ENCODE measurements around the gene ANKS4B. TPM values are rescaled to one million over a fixed set of nuclear protein-coding genes. Genes with fewer than 3 reads are reported as not detected.
"Not testable (repeated sequence)": the region's sequence is repeated elsewhere in the genome, so short reads cannot be mapped to it uniquely, and the experiment has no call there.

ANKS4B gene
- total and polyA plus RNA-seq, 9 donors: 0.04 to 1.6 (median 0.05) TPM; not detected in 3

DNA sequence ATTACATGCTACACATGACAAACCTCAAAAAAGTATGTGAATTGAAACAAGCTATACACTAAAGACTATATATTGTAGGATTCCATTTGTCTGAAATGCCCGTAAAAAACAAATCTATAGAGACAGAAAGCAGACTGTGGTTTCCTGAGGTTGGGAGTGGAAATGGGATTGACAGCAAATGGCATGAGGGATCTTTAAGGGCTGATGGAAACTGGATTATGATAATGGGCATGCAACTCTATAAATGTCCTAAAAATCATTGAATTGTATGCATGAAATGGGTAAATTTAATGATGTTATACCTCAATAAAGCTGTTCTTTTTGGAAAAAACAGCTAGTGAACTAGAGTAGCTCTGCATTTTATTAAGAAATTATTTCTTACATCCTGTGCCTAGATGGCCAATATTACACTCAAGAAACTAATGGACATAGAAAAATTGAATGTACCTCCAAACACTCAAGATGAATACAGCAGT lies 416 bp upstream of the ANKS4B start:
- Histone ChIP-seq H3K4me3 (ENCODE audit: low read length) (no peak overlapping the region), H3K27ac (ENCODE audit: low read length) (no peak overlapping the region), H3K27me3 (ENCODE audit: control insufficient read depth, insufficient read depth, low read length) (no peaks in the 10 kb centered on the region), H3K36me3 (ENCODE audit: control insufficient read depth, insufficient read depth, low read length) (no peaks in the 10 kb centered on the region), H3K4me1 (ENCODE audit: control insufficient read depth, insufficient read depth, low read length) (no peaks in the 10 kb centered on the region), H3K9me3 (replicated peaks; ENCODE audit: control insufficient read depth, low read depth, low read length) (no peaks in the 10 kb centered on the region)
- WGBS (ENCODE audit: insufficient coverage): no CpG with 5 or more reads among the region's 1 CpG
- DNase-seq: no peak

- Histone ChIP-seq H3K4me1 (ENCODE audit: control insufficient read depth, insufficient read depth, low read length) (no peaks in the 10 kb centered on the region), H3K9me3 (replicated peaks; ENCODE audit: control insufficient read depth, low read depth, low read length) (no peaks in the 10 kb centered on the region), H3K4me3 (ENCODE audit: low read length) (no peak overlapping the region), H3K27me3 (ENCODE audit: control insufficient read depth, insufficient read depth, low read length) (no peaks in the 10 kb centered on the region), H3K36me3 (ENCODE audit: control insufficient read depth, insufficient read depth, low read length) (no peaks in the 10 kb centered on the region), H3K27ac (ENCODE audit: low read length) (no peak overlapping the region)
- no peak for DNase-seq
- 74% methylated on average over 3 of the region's 3 CpGs for WGBS (ENCODE audit: insufficient coverage)
These were observed 1.7 kb downstream of the ANKS4B start for GRCh38 chr16:21235199-21235585.

GRCh38 chr16:21236831-21237230 lies 3.3 kb downstream of the ANKS4B start:
- Histone ChIP-seq H3K9me3 (replicated peaks; ENCODE audit: control insufficient read depth, low read depth, low read length) (no peaks in the 10 kb centered on the region), H3K27ac (ENCODE audit: low read length) (no peak overlapping the region), H3K4me1 (ENCODE audit: control insufficient read depth, insufficient read depth, low read length) (no peaks in the 10 kb centered on the region), H3K4me3 (ENCODE audit: low read length) (no peak overlapping the region), H3K36me3 (ENCODE audit: control insufficient read depth, insufficient read depth, low read length) (no peaks in the 10 kb centered on the region), H3K27me3 (ENCODE audit: control insufficient read depth, insufficient read depth, low read length) (no peaks in the 10 kb centered on the region)
- DNase-seq: no peak
- WGBS (ENCODE audit: insufficient coverage): 100% methylated on average over 3 of the region's 5 CpGs

DNA sequence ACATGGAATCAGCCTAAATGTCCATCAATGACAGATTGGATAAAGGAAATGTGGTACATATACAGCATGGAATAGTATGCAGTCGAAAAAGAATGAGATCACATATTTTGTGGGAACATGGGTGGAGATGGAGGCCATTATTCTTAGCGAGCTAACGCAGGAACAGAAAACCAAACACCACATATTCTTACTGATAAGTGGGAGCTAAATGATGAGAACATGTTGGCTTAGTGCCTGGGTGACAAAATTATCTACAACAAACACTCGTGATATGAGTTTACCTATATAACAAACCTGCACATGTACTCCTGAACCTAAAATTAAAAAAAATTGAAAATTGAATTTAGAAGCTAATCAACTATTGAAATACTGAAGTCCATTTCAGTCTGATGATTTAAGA lies 6.1 kb downstream of the ANKS4B start:
- H3K4me1 ChIP-seq (ENCODE audit: control insufficient read depth, insufficient read depth, low read length): no peaks in the 10 kb centered on the region
- H3K36me3 ChIP-seq (ENCODE audit: control insufficient read depth, insufficient read depth, low read length): no peaks in the 10 kb centered on the region
- H3K9me3 ChIP-seq (replicated peaks; ENCODE audit: control insufficient read depth, low read depth, low read length): no peaks in the 10 kb centered on the region
- no peaks in the 10 kb centered on the region for H3K27me3 ChIP-seq (ENCODE audit: control insufficient read depth, insufficient read depth, low read length)
- WGBS (ENCODE audit: insufficient coverage): no CpG with 5 or more reads among the region's 4 CpGs
- H3K27ac ChIP-seq (ENCODE audit: low read length): no peak overlapping the region
- no peak for DNase-seq
- no peak overlapping the region for H3K4me3 ChIP-seq (ENCODE audit: low read length)

- H3K4me3 ChIP-seq (ENCODE audit: low read length): no peak overlapping the region
- DNase-seq: peak; percentile 11
- no peaks in the 10 kb centered on the region for H3K36me3 ChIP-seq (ENCODE audit: control insufficient read depth, insufficient read depth, low read length)
- WGBS (ENCODE audit: insufficient coverage): no CpG with 5 or more reads among the region's 2 CpGs
- H3K4me1 ChIP-seq (ENCODE audit: control insufficient read depth, insufficient read depth, low read length): no peaks in the 10 kb centered on the region
- peaks cover 4% of the 10 kb centered on the region for H3K27me3 ChIP-seq (ENCODE audit: control insufficient read depth, insufficient read depth, low read length)
- no peak overlapping the region for H3K27ac ChIP-seq (ENCODE audit: low read length)
- no peaks in the 10 kb centered on the region for H3K9me3 ChIP-seq (replicated peaks; ENCODE audit: control insufficient read depth, low read depth, low read length)
These were observed 9.3 kb downstream of the ANKS4B start for GRCh38 chr16:21242756-21243155.

DNA sequence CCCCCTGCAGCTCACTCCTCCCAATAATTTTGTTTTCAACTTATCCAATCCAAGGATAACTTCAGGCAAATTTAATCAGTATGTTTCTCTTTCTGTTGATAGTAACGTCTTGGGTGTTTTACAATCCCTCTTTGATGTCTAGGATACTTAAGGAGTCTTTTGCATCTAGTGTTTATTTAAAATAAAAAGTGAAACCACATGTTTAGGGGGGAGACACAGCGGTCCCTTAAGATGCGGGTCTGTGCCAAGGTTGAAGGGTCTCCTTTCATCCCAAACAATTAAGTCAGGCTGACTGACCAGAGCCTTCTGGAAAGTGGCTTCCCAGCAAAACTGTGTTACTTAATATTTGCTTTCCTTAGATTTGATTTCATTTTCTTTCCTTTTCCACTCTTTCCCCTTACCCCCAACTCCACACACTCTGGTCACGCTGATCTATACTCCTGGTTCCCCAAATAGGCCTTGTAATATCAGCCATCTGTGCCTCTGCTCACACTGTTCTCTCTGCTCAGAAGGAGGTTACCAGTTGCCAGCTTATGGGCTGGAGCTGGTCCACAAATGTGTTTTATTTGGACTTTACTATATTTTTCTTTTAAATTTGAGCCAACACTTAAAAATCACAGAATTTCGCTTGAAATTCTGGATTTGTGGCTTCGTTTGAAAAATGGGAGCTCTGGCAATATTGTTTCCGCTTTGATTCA lies 11.2 kb downstream of the ANKS4B start:
- H3K4me1 ChIP-seq (ENCODE audit: control insufficient read depth, insufficient read depth, low read length): no peaks in the 10 kb centered on the region
- H3K27me3 ChIP-seq (ENCODE audit: control insufficient read depth, insufficient read depth, low read length): peaks cover 4% of the 10 kb centered on the region
- WGBS (ENCODE audit: insufficient coverage): 8% methylated on average over 2 of the region's 7 CpGs
- no peak overlapping the region for H3K27ac ChIP-seq (ENCODE audit: low read length)
- no peak overlapping the region for H3K4me3 ChIP-seq (ENCODE audit: low read length)
- H3K9me3 ChIP-seq (replicated peaks; ENCODE audit: control insufficient read depth, low read depth, low read length): no peaks in the 10 kb centered on the region
- no peaks in the 10 kb centered on the region for H3K36me3 ChIP-seq (ENCODE audit: control insufficient read depth, insufficient read depth, low read length)
- DNase-seq: no peak

DNA sequence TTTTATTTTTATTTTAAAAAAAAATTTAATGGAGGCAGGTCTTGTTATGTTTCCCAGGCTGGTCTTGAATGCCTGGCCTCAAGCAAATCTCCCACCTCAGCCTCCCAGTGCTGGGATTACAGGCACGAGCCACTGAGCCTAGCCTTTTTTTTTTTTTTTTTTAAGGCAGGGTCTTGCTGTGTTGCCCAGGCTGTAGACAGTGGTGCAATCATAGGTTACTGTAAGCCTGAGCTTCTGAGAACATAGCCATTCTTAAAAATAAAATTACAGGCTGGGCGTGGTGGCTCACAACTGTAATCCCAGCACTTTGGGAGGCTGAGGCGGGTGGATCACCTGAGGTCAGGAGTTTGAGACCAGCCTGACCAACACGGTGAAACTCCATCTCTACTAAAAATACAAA lies 14.7 kb downstream of the ANKS4B start:
- not testable (repeated sequence) for H3K4me3 ChIP-seq (ENCODE audit: low read length); DNase-seq; H3K9me3 ChIP-seq (replicated peaks; ENCODE audit: control insufficient read depth, low read depth, low read length); H3K36me3 ChIP-seq (ENCODE audit: control insufficient read depth, insufficient read depth, low read length); H3K4me1 ChIP-seq (ENCODE audit: control insufficient read depth, insufficient read depth, low read length); H3K27me3 ChIP-seq (ENCODE audit: control insufficient read depth, insufficient read depth, low read length); H3K27ac ChIP-seq (ENCODE audit: low read length)
- WGBS (ENCODE audit: insufficient coverage): no CpG with 5 or more reads among the region's 4 CpGs

GRCh38 chr16:21250072-21250923 lies 16.8 kb downstream of the ANKS4B start:
- WGBS (ENCODE audit: insufficient coverage): 76% methylated on average over 13 of the region's 15 CpGs
- no peak overlapping the region for H3K27ac ChIP-seq (ENCODE audit: low read length)
- H3K9me3 ChIP-seq (replicated peaks; ENCODE audit: control insufficient read depth, low read depth, low read length): no peaks in the 10 kb centered on the region
- no peaks in the 10 kb centered on the region for H3K36me3 ChIP-seq (ENCODE audit: control insufficient read depth, insufficient read depth, low read length)
- no peaks in the 10 kb centered on the region for H3K4me1 ChIP-seq (ENCODE audit: control insufficient read depth, insufficient read depth, low read length)
- no peak for DNase-seq
- H3K4me3 ChIP-seq (ENCODE audit: low read length): no peak overlapping the region
- H3K27me3 ChIP-seq (ENCODE audit: control insufficient read depth, insufficient read depth, low read length): peaks cover 4% of the 10 kb centered on the region

DNA sequence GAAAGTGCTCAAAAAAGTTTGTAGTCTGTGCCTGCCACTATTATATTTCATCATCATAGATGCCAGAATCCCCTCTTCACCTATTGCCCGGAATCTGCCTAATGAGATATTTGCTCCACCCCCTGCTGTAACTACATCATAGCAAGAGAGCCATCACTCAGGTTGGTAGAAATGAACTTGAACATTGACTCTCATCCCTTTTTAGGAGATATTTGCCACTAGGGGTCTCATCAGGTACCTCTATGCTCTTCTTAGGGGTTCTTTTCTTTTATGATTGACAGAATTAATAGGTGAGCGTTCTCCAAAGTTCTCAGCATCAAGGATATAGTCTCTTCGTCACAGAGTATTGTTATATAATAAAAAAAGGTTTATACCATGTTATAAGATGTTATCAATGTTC lies 20.0 kb downstream of the ANKS4B start:
- H3K9me3 ChIP-seq (replicated peaks; ENCODE audit: control insufficient read depth, low read depth, low read length): no peaks in the 10 kb centered on the region
- DNase-seq: no peak
- no CpG with 5 or more reads among the region's 3 CpGs for WGBS (ENCODE audit: insufficient coverage)
- no peaks in the 10 kb centered on the region for H3K27me3 ChIP-seq (ENCODE audit: control insufficient read depth, insufficient read depth, low read length)
- no peaks in the 10 kb centered on the region for H3K36me3 ChIP-seq (ENCODE audit: control insufficient read depth, insufficient read depth, low read length)
- no peaks in the 10 kb centered on the region for H3K4me1 ChIP-seq (ENCODE audit: control insufficient read depth, insufficient read depth, low read length)
- no peak overlapping the region for H3K4me3 ChIP-seq (ENCODE audit: low read length)
- H3K27ac ChIP-seq (ENCODE audit: low read length): no peak overlapping the region

DNA sequence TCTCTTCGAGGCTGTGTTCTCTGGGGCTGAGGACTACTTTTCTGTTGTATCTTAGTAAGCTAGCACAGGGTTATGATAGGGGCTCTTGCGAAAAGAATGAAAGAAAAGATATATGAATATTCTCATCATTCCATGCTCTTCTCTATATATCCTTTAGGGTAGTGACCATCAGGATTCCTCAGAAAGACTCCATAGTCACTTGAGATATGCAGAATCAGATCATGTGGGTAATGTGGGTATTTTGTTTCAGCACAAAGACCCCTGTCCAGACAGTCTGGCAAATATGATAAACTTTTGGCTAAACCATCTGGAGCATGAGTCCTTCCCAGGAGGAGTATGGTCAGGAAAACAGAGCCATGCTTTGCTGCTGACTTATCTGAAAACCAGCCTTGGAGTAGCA lies 23.1 kb downstream of the ANKS4B start:
- H3K27ac ChIP-seq (ENCODE audit: low read length): no peak overlapping the region
- H3K36me3 ChIP-seq (ENCODE audit: control insufficient read depth, insufficient read depth, low read length): no peaks in the 10 kb centered on the region

More for the DNA sequence above, 23.1 kb downstream of the ANKS4B start:
- Histone ChIP-seq H3K9me3 (replicated peaks; ENCODE audit: control insufficient read depth, low read depth, low read length) (no peaks in the 10 kb centered on the region), H3K4me3 (ENCODE audit: low read length) (no peak overlapping the region), H3K27me3 (ENCODE audit: control insufficient read depth, insufficient read depth, low read length) (no peaks in the 10 kb centered on the region), H3K4me1 (ENCODE audit: control insufficient read depth, insufficient read depth, low read length) (no peaks in the 10 kb centered on the region)
- no CpG with 5 or more reads among the region's 2 CpGs for WGBS (ENCODE audit: insufficient coverage)
- no peak for DNase-seq
